Colonic mucosa (tissue), 4 donors: ENCODE results near the gene PGAP1. TPM values are rescaled to one million over a fixed set of nuclear protein-coding genes. Genes with fewer than 3 reads are reported as not detected.
A peak's percentile ranks its signal among the peaks of the same experiment; 100 is the strongest.
"Not testable (repeated sequence)": the region's sequence is repeated elsewhere in the genome, so short reads cannot be mapped to it uniquely, and the experiment has no call there.

ENCODE experiments used
- DNase-seq: peaks from one replicate; pipeline ENCODE4 v3.0.0-alpha.2; 2020
- H3K27ac ChIP-seq: fragments of 200-600 bp; one replicate; pipeline ENCODE4 v1.8.0; 2021
- H3K27me3 ChIP-seq: fragments of 200-600 bp; one replicate; pipeline ENCODE4 v1.8.0; 2021
- H3K36me3 ChIP-seq: fragments of 200-600 bp; one replicate; pipeline ENCODE4 v1.8.0; 2021
- H3K4me1 ChIP-seq: fragments of 200-600 bp; one replicate; pipeline ENCODE4 v1.8.0; 2021; ENCODE audit warnings: mild to moderate bottlenecking
- H3K4me3 ChIP-seq: fragments of 200-600 bp; one replicate; pipeline ENCODE4 v1.8.0; 2021
- H3K9ac ChIP-seq, 2 donors: one replicate each; pipeline ENCODE4 v1.7.0; 2013; ENCODE audit warnings: control low read depth in 2 of 2, low read depth in 2 of 2, low read length in 2 of 2
- H3K9me3 ChIP-seq: fragments of 200-600 bp; one replicate; pipeline ENCODE4 v1.8.0; 2021
- intact Hi-C: fragments of 100-400 bp; cut with DNase I; formaldehyde crosslinking; loops from one replicate; pipeline ENCODE4 v1.14.1; 2022
- total RNA-seq, 2 donors: library from RNA; stranded (reverse); fragmentation: NEBNext Ultra II Directional in 1 of 2; extraction: Animal tissue kit (Norgen Biotek cat#: 25700) in 1 of 2; gene quantifications; one replicate each; pipeline ENCODE4 v1.2.1, GENCODE V29; 2021
- TF ChIP-seq, protein P1 (sequence below): fragments of 200-600 bp; IDR thresholded peaks from one replicate; pipeline ENCODE4 v1.8.0; 2022; ENCODE audit warnings: antibody characterized with exemption, mild to moderate bottlenecking
- donor health status: healthy.
- donor health status: DM: no; HTN: no; CAD: no.
- donor health status: DM: no; HTN: no; CAD: no.

The PGAP1 gene
- total RNA-seq, 2 donors from 2014 or later: 10.1 to 16.9 TPM

DNA sequence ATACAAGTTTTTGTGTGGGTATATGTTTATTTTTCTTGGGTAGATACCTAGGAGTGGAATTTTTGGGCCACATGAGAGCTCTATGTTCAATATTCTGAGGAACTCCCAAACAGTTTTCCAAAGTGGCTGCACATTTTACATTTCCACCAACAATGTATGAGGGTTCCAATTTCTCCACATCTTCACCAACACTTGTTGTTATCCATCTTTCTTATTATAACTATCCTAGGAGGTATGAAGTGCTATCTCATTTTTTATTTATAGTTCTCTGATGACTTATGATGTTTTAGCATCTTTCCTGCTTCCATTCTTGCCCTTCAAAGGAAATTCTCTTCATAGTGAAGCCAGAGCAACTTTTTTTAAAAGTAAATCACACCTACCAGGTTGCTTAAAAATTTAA is 8.7 kb downstream of the PGAP1 start:
- TF ChIP-seq, protein P1, sequence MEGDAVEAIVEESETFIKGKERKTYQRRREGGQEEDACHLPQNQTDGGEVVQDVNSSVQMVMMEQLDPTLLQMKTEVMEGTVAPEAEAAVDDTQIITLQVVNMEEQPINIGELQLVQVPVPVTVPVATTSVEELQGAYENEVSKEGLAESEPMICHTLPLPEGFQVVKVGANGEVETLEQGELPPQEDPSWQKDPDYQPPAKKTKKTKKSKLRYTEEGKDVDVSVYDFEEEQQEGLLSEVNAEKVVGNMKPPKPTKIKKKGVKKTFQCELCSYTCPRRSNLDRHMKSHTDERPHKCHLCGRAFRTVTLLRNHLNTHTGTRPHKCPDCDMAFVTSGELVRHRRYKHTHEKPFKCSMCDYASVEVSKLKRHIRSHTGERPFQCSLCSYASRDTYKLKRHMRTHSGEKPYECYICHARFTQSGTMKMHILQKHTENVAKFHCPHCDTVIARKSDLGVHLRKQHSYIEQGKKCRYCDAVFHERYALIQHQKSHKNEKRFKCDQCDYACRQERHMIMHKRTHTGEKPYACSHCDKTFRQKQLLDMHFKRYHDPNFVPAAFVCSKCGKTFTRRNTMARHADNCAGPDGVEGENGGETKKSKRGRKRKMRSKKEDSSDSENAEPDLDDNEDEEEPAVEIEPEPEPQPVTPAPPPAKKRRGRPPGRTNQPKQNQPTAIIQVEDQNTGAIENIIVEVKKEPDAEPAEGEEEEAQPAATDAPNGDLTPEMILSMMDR: no peak
- no peak overlapping the region for H3K27ac ChIP-seq
- H3K4me3 ChIP-seq: no peak overlapping the region
- no peaks in the 10 kb centered on the region for H3K27me3 ChIP-seq
- H3K4me1 ChIP-seq: peaks cover 5% of the 10 kb centered on the region
- H3K9me3 ChIP-seq: no peaks in the 10 kb centered on the region
- no peak overlapping the region for H3K9ac ChIP-seq
- intact Hi-C loops: no loop called here
- no peak for DNase-seq
- peaks cover 6% of the 10 kb centered on the region for H3K36me3 ChIP-seq

DNA sequence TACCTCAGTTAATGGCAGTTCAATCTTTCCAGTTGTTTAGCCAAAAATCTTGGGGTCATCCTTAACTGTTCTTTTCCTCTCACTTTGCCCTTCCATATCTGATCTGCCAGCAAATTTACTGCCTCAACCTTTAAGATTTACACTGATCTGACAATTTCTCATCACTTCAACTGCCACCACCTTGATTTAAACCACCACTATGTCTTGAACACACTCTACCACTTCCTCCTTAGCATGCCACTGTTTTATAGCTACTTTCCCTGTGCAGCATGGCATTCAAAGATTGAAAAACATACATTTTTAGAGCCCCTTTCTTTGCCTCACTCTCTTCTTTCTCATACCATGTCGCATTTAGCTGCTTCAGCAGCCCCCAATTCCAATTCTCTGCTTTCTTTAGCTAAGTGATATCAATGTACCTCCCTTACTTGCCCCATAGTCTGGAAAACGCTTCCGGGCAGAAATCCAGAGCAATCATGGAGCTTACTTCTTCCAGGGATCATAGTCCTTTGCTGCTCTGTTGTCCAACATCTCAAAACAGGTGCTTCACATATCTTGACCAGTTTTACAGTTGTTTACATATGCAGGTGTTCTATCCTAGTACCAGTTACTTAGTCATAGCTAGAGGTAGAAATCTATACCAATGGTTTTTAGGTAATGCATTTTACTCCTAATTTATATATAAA is 10.9 kb downstream of the PGAP1 start:
- TF ChIP-seq, protein P1: no peak
- no peak overlapping the region for H3K9ac ChIP-seq
- H3K27ac ChIP-seq: peak overlapping the region; percentile 16
- peak; percentile 79 for DNase-seq
- peaks cover 5% of the 10 kb centered on the region for H3K4me1 ChIP-seq
- H3K4me3 ChIP-seq: no peak overlapping the region
- intact Hi-C loops: no loop called here
- H3K9me3 ChIP-seq: no peaks in the 10 kb centered on the region
- H3K36me3 ChIP-seq: peaks cover 8% of the 10 kb centered on the region
- H3K27me3 ChIP-seq: no peaks in the 10 kb centered on the region

GRCh38 chr2:196914867-196915460 is 11.5 kb downstream of the PGAP1 start:
- TF ChIP-seq, protein P1: no peak
- Histone ChIP-seq H3K27me3 (no peaks in the 10 kb centered on the region), H3K27ac (peak overlapping the region; percentile 16), H3K4me3 (no peak overlapping the region), H3K4me1 (peaks cover 5% of the 10 kb centered on the region), H3K9me3 (no peaks in the 10 kb centered on the region), H3K36me3 (peaks cover 8% of the 10 kb centered on the region), H3K9ac (no peak overlapping the region)
- no peak for DNase-seq
- intact Hi-C loops: no loop called here

- Histone ChIP-seq H3K4me3 (no peak overlapping the region), H3K27me3 (no peaks in the 10 kb centered on the region), H3K27ac (no peak overlapping the region), H3K36me3 (peaks cover 8% of the 10 kb centered on the region), H3K9ac (no peak overlapping the region), H3K4me1 (peaks cover 5% of the 10 kb centered on the region), H3K9me3 (no peaks in the 10 kb centered on the region)
- intact Hi-C loops: no loop called here
- no peak for DNase-seq
- TF ChIP-seq, protein P1: no peak
These were observed 12.8 kb downstream of the PGAP1 start for GRCh38 chr2:196913691-196914090.

DNA sequence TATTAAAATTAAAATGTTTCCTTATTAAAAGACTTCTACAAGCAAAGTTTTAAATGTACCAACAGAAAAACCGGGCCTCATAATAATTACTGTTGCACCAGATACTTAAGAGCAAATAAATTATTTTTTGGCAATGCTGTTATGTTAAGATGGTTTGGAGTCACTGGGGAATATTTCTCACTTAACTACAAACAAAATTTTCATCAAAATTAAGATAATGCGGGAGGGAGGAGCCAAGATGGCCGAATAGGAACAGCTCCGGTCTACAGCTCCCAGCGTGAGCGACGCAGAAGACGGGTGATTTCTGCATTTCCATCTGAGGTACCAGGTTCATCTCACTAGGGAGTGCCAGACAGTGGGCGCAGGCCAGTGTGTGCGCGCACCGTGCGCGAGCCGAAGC is 21.1 kb downstream of the PGAP1 start:
- intact Hi-C loops, H3K4me3 ChIP-seq, H3K27ac ChIP-seq, H3K9ac ChIP-seq, H3K4me1 ChIP-seq, H3K36me3 ChIP-seq, DNase-seq, H3K27me3 ChIP-seq, H3K9me3 ChIP-seq: not testable (repeated sequence)

- Histone ChIP-seq H3K36me3 (no peaks in the 10 kb centered on the region), H3K9ac (no peak overlapping the region), H3K9me3 (no peaks in the 10 kb centered on the region), H3K27me3 (no peaks in the 10 kb centered on the region), H3K27ac (no peak overlapping the region), H3K4me3 (no peak overlapping the region), H3K4me1 (no peaks in the 10 kb centered on the region)
- intact Hi-C loops: no loop called here
- TF ChIP-seq, protein P1: no peak
- no peak for DNase-seq
These were observed 23.7 kb downstream of the PGAP1 start for GRCh38 chr2:196902828-196903227.
